ENCODE measurements around the gene SLC26A4.

GRCh38 chr7:107667341-107667740 lies 6.7 kb downstream of the SLC26A4 start:
- TF ChIP-seq CTCF (IDR thresholded peaks at IDR 0.05) (no peak), POLR2A (IDR thresholded peaks at IDR 0.05) (no peak)
